Measurements from ENCODE around the gene CYP4F2.
"Not testable (repeated sequence)": the region's sequence is repeated elsewhere in the genome, so short reads cannot be mapped to it uniquely, and the experiment has no call there.

CYP4F2 gene

GRCh38 chr19:15843203-15843893 lies 54.5 kb downstream of the CYP4F2 start:
- H3K27me3 ChIP-seq (ENCODE audit: insufficient read depth, low read length, poor library complexity), result no peaks in the 10 kb centered on the region
- H2AFZ ChIP-seq (ENCODE audit: low read depth, low read length), result no peak overlapping the region
- H3K4me3 ChIP-seq (ENCODE audit: low read depth in 1 of 2, low read length in 2 of 2), result no peak overlapping the region
- H3K36me3 ChIP-seq (ENCODE audit: insufficient read depth, low read length), result no peaks in the 10 kb centered on the region
- peaks cover 19% of the 10 kb centered on the region for H3K4me1 ChIP-seq (ENCODE audit: insufficient read depth, low read length)
- DNase-seq, result no peak
- H3K79me2 ChIP-seq (ENCODE audit: insufficient read depth, low read length), result no peaks in the 10 kb centered on the region
- H3K4me2 ChIP-seq (ENCODE audit: insufficient read depth, low read length), result no peak overlapping the region
- H3K27ac ChIP-seq (ENCODE audit: low read length), result no peak overlapping the region
- no peak for ATAC-seq (ENCODE audit: insufficient read depth, low read depth)
- TF ChIP-seq CTCF (IDR thresholded peaks at IDR 0.05; ENCODE audit: borderline replicate concordance, extremely low read depth, low read length, poor library complexity, severe bottlenecking), result no peak
- no peak for TF ChIP-seq EZH2 (IDR thresholded peaks at IDR 0.05; ENCODE audit: borderline replicate concordance, low read depth, low read length, severe bottlenecking)
- H3K9ac ChIP-seq (ENCODE audit: low read depth, low read length), result no peak overlapping the region
- H3K9me3 ChIP-seq (ENCODE audit: insufficient read depth, low read length, severe bottlenecking), result no peaks in the 10 kb centered on the region
- no peaks in the 10 kb centered on the region for H4K20me1 ChIP-seq (ENCODE audit: insufficient read depth, low read length)

- H3K4me3 ChIP-seq (ENCODE audit: low read depth in 1 of 2, low read length in 2 of 2), result no peak overlapping the region
- TF ChIP-seq EZH2 (IDR thresholded peaks at IDR 0.05; ENCODE audit: borderline replicate concordance, low read depth, low read length, severe bottlenecking), result no peak
- peak; percentile 45 for TF ChIP-seq CTCF (IDR thresholded peaks at IDR 0.05; ENCODE audit: borderline replicate concordance, extremely low read depth, low read length, poor library complexity, severe bottlenecking)
- no peaks in the 10 kb centered on the region for H3K27me3 ChIP-seq (ENCODE audit: insufficient read depth, low read length, poor library complexity)
- H2AFZ ChIP-seq (ENCODE audit: low read depth, low read length), result no peak overlapping the region
- H3K9me3 ChIP-seq (ENCODE audit: insufficient read depth, low read length, severe bottlenecking), result no peaks in the 10 kb centered on the region
- ATAC-seq (ENCODE audit: insufficient read depth, low read depth), result no peak
- DNase-seq, result peak; percentile 11
- H3K4me1 ChIP-seq (ENCODE audit: insufficient read depth, low read length), result peaks cover 30% of the 10 kb centered on the region
- H3K27ac ChIP-seq (ENCODE audit: low read length), result no peak overlapping the region
- no peaks in the 10 kb centered on the region for H3K36me3 ChIP-seq (ENCODE audit: insufficient read depth, low read length)
- H4K20me1 ChIP-seq (ENCODE audit: insufficient read depth, low read length), result no peaks in the 10 kb centered on the region
- H3K9ac ChIP-seq (ENCODE audit: low read depth, low read length), result no peak overlapping the region
- no peak overlapping the region for H3K4me2 ChIP-seq (ENCODE audit: insufficient read depth, low read length)
- no peaks in the 10 kb centered on the region for H3K79me2 ChIP-seq (ENCODE audit: insufficient read depth, low read length)
These were observed 55.9 kb downstream of the CYP4F2 start for GRCh38 chr19:15841875-15842569.

- no peaks in the 10 kb centered on the region for H3K79me2 ChIP-seq (ENCODE audit: insufficient read depth, low read length)
- no peaks in the 10 kb centered on the region for H3K9me3 ChIP-seq (ENCODE audit: insufficient read depth, low read length, severe bottlenecking)
- H2AFZ ChIP-seq (ENCODE audit: low read depth, low read length), result no peak overlapping the region
- no peaks in the 10 kb centered on the region for H3K27me3 ChIP-seq (ENCODE audit: insufficient read depth, low read length, poor library complexity)
- no peak for TF ChIP-seq CTCF (IDR thresholded peaks at IDR 0.05; ENCODE audit: borderline replicate concordance, extremely low read depth, low read length, poor library complexity, severe bottlenecking)
- TF ChIP-seq EZH2 (IDR thresholded peaks at IDR 0.05; ENCODE audit: borderline replicate concordance, low read depth, low read length, severe bottlenecking), result no peak
- peaks cover 37% of the 10 kb centered on the region for H3K4me1 ChIP-seq (ENCODE audit: insufficient read depth, low read length)
- H3K27ac ChIP-seq (ENCODE audit: low read length), result no peak overlapping the region
- H3K4me3 ChIP-seq (ENCODE audit: low read depth in 1 of 2, low read length in 2 of 2), result no peak overlapping the region
- ATAC-seq (ENCODE audit: insufficient read depth, low read depth) (no peak), DNase-seq (no peak)
- no peaks in the 10 kb centered on the region; the same call in 1 of the 2 replicates for H3K36me3 ChIP-seq (ENCODE audit: insufficient read depth, low read length)
- H4K20me1 ChIP-seq (ENCODE audit: insufficient read depth, low read length), result no peaks in the 10 kb centered on the region
- no peak overlapping the region for H3K9ac ChIP-seq (ENCODE audit: low read depth, low read length)
- H3K4me2 ChIP-seq (ENCODE audit: insufficient read depth, low read length), result no peak overlapping the region
These were observed 57.0 kb downstream of the CYP4F2 start for GRCh38 chr19:15840833-15841232.

GRCh38 chr19:15839888-15840287 lies 58.0 kb downstream of the CYP4F2 start:
- not testable (repeated sequence) for H3K4me3 ChIP-seq (ENCODE audit: low read depth in 1 of 2, low read length in 2 of 2); H3K79me2 ChIP-seq (ENCODE audit: insufficient read depth, low read length); H3K27ac ChIP-seq (ENCODE audit: low read length); H3K36me3 ChIP-seq (ENCODE audit: insufficient read depth, low read length); H3K4me2 ChIP-seq (ENCODE audit: insufficient read depth, low read length); H3K27me3 ChIP-seq (ENCODE audit: insufficient read depth, low read length, poor library complexity); ATAC-seq (ENCODE audit: insufficient read depth, low read depth); H2AFZ ChIP-seq (ENCODE audit: low read depth, low read length); H3K9me3 ChIP-seq (ENCODE audit: insufficient read depth, low read length, severe bottlenecking); DNase-seq; H4K20me1 ChIP-seq (ENCODE audit: insufficient read depth, low read length); H3K9ac ChIP-seq (ENCODE audit: low read depth, low read length)
- H3K4me1 ChIP-seq (ENCODE audit: insufficient read depth, low read length), result peaks cover 37% of the 10 kb centered on the region

All from DND-41 (cell line).